Measurements from ENCODE around the gene ZNF710.

DNA sequence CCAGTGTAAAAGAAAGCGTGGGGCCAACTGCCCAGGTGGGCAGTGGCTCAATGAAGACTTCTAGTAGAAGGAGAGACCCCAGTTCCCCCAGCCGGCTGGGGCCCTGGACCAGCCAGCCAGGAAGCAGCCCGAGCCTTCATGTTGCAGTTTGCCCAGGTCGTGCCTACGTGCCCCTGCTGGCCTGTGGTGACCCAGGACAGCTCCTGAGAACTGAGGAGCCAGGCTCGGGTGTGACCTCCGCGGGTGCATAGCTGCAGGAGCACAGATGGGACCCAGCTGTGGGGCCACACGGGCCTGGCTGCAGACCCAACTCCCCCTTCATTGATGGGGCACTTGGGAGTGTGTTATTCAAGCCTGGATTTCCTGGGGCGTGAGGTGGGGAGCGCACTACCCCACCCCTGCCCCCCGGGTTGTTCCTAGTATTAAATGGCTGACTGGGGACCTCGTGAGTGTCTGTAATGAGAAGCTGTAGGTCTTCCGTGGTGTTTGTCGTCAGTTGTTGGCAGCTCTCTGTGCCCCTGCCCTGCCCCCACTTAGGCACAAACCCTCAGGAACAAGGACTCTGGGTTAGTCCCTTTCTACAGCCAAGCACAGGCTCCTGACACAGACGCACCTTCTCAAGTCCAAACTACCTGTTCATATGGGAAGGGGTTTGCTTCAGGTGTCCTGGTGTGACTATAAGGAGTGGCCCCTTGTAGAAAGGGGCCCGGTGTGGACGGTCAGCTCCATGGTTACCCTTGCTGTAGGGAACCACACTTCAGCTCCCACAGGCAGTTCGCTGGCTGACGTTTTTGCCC is 62.0 kb downstream of the ZNF710 start:
- no peak for TF ChIP-seq POLR2A (IDR thresholded peaks at IDR 0.05; ENCODE audit: low read depth, low read length)
- no peak for TF ChIP-seq POLR2AphosphoS5 (IDR thresholded peaks at IDR 0.05; ENCODE audit: low read depth, low read length)
- TF ChIP-seq TAF1 (IDR thresholded peaks at IDR 0.05; ENCODE audit: low read depth, low read length) = no peak
- TF ChIP-seq SPI1 (IDR thresholded peaks at IDR 0.05; ENCODE audit: low read depth, low read length) = no peak
- TF ChIP-seq POU2F2 (IDR thresholded peaks at IDR 0.05; ENCODE audit: low read depth, low read length) = no peak
- TF ChIP-seq PAX5 (IDR thresholded peaks at IDR 0.05; ENCODE audit: insufficient read depth, low read length, severe bottlenecking) = no peak
